GM18502 (cell line): ENCODE data around the gene ATP6V0C.

Source experiments
- ATAC-seq: cut with Tn5 transposase; IDR thresholded peaks from one replicate; pipeline ENCODE4 v1.9.1; 2021; ENCODE audit warnings: mild to moderate bottlenecking; ENCODE audit not compliant: unreplicated experiment, poor library complexity

ATP6V0C gene

DNA sequence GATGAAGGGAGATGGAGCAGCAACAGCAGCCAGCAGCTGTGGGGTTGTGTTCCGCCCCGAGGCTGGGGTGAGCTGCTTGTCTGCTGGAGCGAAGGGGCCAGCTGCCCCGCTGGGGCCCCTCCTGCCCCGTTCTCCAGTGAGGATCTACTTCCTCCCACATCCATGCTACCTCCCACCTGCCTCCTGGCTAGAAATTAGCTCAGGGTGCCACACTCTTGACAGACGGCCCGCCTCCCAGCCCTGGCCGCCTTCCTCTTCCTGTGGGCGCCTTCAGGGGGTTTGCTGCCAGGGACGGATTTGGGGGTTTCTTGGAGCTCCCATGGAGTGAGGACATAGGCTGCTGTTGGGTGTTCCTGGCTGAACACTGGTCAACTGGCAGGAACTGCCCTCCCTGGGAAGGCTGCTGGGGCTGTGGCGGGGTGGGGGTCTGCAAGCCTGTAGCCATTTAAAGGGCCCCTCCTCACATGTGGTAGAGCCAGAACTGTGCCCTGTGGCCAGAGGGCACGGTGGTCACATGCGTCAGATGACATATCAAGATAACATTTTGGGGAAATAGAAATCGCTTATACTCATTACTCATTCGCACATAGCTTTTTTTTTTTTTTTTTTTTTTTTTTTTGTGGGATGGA lies 25.7 kb upstream of the ATP6V0C start:
- ATAC-seq = no peak

DNA sequence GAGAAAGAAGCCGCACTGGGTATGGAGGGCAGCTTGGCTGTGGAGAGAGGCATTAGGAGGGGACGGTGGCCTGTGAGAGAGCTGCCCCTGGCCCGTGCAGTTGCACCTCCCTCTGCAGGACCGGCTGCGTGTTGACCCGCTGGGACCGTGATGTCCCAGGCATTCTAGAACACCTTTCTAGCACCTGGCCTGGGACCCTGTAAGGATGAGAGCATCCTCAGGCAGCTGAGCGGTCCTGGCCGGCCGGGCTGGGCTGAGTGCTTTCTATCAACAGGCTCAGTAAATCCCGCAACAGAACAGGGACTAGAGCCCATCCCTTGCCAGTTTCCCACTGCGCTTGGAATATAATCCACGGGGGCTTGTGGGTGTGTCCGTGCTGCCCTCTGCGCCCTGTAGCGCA lies 24.2 kb upstream of the ATP6V0C start:
- no peak for ATAC-seq

DNA sequence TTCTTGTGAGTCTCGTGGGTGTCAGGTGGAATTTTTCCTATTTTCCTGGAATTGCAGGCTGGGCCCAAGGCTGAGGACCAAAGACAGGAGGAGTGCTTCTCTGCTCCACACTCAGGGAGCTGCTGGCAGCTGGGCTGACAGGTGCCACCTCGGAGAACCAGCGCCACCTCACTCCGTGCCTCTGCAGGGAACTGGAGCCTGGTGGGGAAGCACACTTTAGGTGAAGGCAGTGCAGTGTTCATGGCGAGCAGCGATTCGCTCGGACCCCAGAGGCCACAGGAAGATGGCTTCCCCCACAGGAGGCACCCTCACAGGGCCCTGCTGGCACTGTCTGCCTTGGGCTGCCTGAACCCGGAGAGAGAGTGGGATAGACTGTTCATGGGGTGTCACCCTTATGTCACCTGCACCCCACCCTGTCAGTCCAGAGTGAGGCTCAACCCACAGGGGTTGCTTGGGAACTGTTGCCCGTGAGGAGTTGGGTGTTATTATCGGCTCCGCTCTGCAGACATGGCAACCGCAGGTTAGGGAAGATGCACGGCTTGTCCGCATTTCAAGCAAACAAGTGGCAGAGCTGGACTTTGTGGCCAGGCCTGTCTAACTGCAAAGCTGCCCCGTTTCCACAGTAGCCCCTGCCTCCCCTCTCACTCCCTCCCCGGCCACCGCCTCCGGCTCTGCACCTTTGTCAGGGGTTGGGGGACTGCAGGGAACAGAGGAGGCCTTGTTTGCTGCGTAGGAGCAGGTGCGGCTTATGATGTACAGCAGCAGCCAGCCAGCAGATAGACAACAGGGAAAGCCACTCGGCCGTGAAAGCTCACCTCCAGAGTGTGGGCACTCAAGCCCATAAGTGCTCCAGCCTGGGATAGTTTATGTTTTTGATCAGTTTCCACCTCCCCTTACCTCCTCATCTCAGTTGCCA lies 23.3 kb upstream of the ATP6V0C start:
- ATAC-seq = no peak

GRCh38 chr16:2492292-2492691 lies 21.5 kb upstream of the ATP6V0C start:
- no peak for ATAC-seq

GRCh38 chr16:2493605-2494004 lies 20.1 kb upstream of the ATP6V0C start:
- ATAC-seq = no peak

- no peak for ATAC-seq
These were observed 19.1 kb upstream of the ATP6V0C start for GRCh38 chr16:2494616-2495015.

DNA sequence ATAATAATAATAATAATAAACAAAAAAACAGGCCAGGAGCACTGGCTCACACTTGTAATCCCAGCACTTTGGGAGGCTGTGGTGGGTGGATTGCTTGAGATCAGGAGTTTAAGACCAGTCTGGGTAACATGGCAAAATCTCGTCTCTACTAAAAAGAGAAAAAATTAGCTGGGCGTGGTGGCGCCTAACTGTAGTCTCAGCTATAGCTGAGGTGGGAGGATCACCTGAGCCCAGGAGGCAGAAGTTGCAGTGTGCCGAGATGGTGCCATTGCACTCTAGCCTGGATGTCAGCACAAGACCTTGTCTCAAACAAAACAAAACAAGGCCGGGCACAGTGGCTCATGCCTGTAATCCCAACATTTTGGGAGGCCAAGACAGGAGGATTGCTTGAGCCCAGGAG lies 18.7 kb upstream of the ATP6V0C start:
- no peak for ATAC-seq

- ATAC-seq = no peak
These were observed 17.3 kb upstream of the ATP6V0C start for GRCh38 chr16:2496223-2497115.

GRCh38 chr16:2497116-2497630 lies 16.6 kb upstream of the ATP6V0C start:
- no peak for ATAC-seq

GRCh38 chr16:2497695-2498484 lies 15.9 kb upstream of the ATP6V0C start:
- no peak for ATAC-seq

DNA sequence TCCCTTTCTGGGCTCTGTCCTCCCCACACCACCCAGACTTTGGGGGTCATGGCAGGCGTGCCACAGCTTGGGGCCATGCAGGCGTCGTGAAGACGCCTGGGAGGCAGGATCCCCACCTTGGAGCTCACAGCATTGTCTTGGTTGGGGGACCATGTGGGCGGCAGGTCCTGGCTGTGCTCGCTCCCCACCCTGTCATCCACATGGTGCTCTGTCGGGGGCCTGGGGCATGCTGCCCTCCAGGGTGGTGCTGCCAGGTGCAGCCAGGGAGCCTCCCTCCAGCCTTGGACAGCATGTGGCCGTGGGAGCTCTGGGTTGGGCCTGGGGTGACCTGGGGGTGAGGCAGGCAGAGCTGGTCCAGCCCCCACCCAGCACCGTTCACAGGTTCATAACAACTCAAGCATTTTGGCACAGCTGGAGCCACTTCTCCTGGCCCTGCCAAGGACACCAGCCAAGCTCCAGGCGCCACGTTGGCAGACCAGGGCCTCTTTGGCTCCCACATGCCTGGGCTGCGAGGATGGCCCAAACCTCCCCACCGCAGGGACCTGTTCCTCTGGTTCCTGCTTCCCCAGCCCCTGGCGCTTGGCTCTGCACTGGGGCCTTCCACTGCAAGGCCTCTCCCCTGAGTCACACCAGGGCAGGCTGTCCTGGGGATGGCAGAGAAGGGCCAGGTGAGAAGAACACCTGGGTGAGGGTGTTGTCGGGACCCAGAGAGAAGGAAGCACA lies 15.1 kb upstream of the ATP6V0C start:
- ATAC-seq = no peak

DNA sequence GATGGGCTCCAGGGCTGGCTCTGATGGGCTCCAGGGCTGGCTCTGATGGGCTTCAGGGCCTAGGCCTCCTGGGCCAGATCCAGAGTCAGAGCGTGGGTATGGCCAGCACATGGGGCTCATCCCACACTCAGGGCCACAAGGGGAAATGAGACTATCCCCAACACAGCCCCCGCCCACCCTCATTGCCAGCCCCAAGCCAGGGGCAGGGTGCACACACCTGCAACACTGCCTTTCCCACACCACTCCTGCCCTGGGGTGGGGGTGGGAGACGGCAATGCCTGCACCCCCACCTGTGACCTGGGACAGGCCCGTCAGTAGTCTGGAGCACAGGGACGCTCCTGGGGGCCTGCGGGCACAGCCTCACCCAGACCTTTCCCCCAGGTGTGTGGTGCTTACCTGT lies 14.3 kb upstream of the ATP6V0C start:
- ATAC-seq = no peak

- ATAC-seq = no peak
These were observed 13.8 kb upstream of the ATP6V0C start for GRCh38 chr16:2499890-2500429.

- no peak for ATAC-seq
These were observed 13.3 kb upstream of the ATP6V0C start for GRCh38 chr16:2500430-2500917.

- peak; percentile 56 for ATAC-seq
These were observed 12.6 kb upstream of the ATP6V0C start for GRCh38 chr16:2500918-2501750.

- no peak for ATAC-seq
These were observed 11.5 kb upstream of the ATP6V0C start for GRCh38 chr16:2501946-2502895.

DNA sequence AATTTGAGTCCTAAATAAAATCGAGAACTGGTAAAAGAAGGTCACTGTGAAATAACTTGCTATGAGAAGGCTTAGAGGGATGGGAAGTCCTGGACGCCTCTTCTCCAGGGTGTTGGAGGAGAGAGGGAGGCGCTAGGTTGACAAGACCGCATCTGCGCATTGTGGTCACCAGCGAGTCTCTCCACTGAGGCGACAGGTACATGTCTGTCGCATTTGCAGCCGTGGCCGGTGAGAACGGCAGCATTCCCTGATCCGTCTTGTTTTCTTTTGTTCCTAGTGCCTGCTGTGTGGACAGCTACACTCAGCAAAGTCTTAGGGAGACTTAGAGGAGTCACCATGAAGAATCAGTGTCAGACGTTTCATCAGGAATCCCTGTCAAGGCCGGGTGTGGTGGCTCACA lies 8.1 kb upstream of the ATP6V0C start:
- ATAC-seq = no peak
